ENCODE data around the gene MRPL9. TPM values are rescaled to one million over a fixed set of nuclear protein-coding genes. Genes with fewer than 3 reads are reported as not detected.
A peak's percentile ranks its signal among the peaks of the same experiment; 100 is the strongest.
"Not testable (repeated sequence)": the region's sequence is repeated elsewhere in the genome, so short reads cannot be mapped to it uniquely, and the experiment has no call there.

The MRPL9 gene
- total RNA-seq, 2 donors from 2014 or later: 44.8 to 47.5 TPM

- intact Hi-C loops (cut with DNase I, micrococcal nuclease): no loop called here
- DNase-seq: no peak
- no peak for ATAC-seq
Measured at GRCh38 chr1:151741516-151741915, 21.8 kb downstream of the MRPL9 start.

GRCh38 chr1:151739590-151740355 is 23.5 kb downstream of the MRPL9 start:
- intact Hi-C loops (cut with DNase I, micrococcal nuclease): loop anchor here in 1 of 2 donors (5.0 to 10.0 kb wide), 3 partner anchors 145 to 295 kb away; no protein-coding TSS in a partner anchor
- peak; percentile 82 for ATAC-seq

GRCh38 chr1:151737479-151737878 is 25.8 kb downstream of the MRPL9 start:
- ATAC-seq: no peak
- DNase-seq: no peak
- intact Hi-C loops (cut with DNase I, micrococcal nuclease): loop anchor here in 1 of 2 donors (5.0 to 10.0 kb wide), 3 partner anchors 143 to 293 kb away; no protein-coding TSS in a partner anchor

More at GRCh38 chr1:151739590-151740355, 23.5 kb downstream of the MRPL9 start:
- DNase-seq: no peak

GRCh38 chr1:151737026-151737425 is 26.3 kb downstream of the MRPL9 start:
- ATAC-seq (no peak), DNase-seq (no peak)
- intact Hi-C loops (cut with DNase I, micrococcal nuclease): loop anchor here in 1 of 2 donors (5.0 to 10.0 kb wide), 3 partner anchors 142 to 292 kb away; no protein-coding TSS in a partner anchor

GRCh38 chr1:151733995-151734394 is 29.3 kb downstream of the MRPL9 start:
- not testable (repeated sequence) for DNase-seq, ATAC-seq

GRCh38 chr1:151733126-151733525 is 30.2 kb downstream of the MRPL9 start:
- DNase-seq (no peak), ATAC-seq (no peak)
- intact Hi-C loops (cut with DNase I, micrococcal nuclease): loop anchor here in 1 of 2 donors (10.0 kb wide), 2 partner anchors 138 to 288 kb away; no protein-coding TSS in a partner anchor

More at GRCh38 chr1:151733995-151734394, 29.3 kb downstream of the MRPL9 start:
- intact Hi-C loops (cut with DNase I, micrococcal nuclease): loop anchor here in 1 of 2 donors (10.0 kb wide), 2 partner anchors 139 to 289 kb away; no protein-coding TSS in a partner anchor

- intact Hi-C loops (cut with DNase I, micrococcal nuclease): loop anchor here in 1 of 2 donors (10.0 kb wide), 2 partner anchors 135 to 285 kb away; no protein-coding TSS in a partner anchor
- ATAC-seq (no peak), DNase-seq (no peak)
Measured at GRCh38 chr1:151729966-151730291, 33.4 kb downstream of the MRPL9 start.

GRCh38 chr1:151729157-151729965 is 33.9 kb downstream of the MRPL9 start:
- ATAC-seq (peak; percentile 82), DNase-seq (no peak)
- intact Hi-C loops (cut with DNase I, micrococcal nuclease): no loop called here

GRCh38 chr1:151728151-151729054 is 34.9 kb downstream of the MRPL9 start:
- ATAC-seq: no peak
- DNase-seq: no peak
- intact Hi-C loops (cut with DNase I, micrococcal nuclease): no loop called here

GRCh38 chr1:151723726-151724370 is 39.4 kb downstream of the MRPL9 start:
- peak; percentile 18 for ATAC-seq
- intact Hi-C loops (cut with DNase I, micrococcal nuclease): no loop called here
- no peak for DNase-seq

GRCh38 chr1:151721788-151722510 is 41.3 kb downstream of the MRPL9 start:
- no peak for ATAC-seq
- intact Hi-C loops (cut with DNase I, micrococcal nuclease): no loop called here

GRCh38 chr1:151720974-151721787 is 42.1 kb downstream of the MRPL9 start, which contains the start of gene RIIAD1:
Gene RIIAD1 (plus strand): TSS chr1:151721522. CDS start chr1:151721537, 15 bp downstream.
- peak in 1 of 2 donors; percentile 48 for DNase-seq
- ATAC-seq: peak; percentile 73
- intact Hi-C loops (cut with DNase I, micrococcal nuclease): no loop called here

More at GRCh38 chr1:151721788-151722510, 41.3 kb downstream of the MRPL9 start:
- no peak for DNase-seq

GRCh38 chr1:151720554-151720953 is 42.7 kb downstream of the MRPL9 start:
- ATAC-seq (peak; percentile 66), DNase-seq (no peak)
- intact Hi-C loops (cut with DNase I, micrococcal nuclease): no loop called here

- intact Hi-C loops (cut with DNase I, micrococcal nuclease): no loop called here
- no peak for ATAC-seq
Measured at GRCh38 chr1:151720125-151720524, 43.2 kb downstream of the MRPL9 start.

GRCh38 chr1:151718666-151719065 is 44.6 kb downstream of the MRPL9 start:
- DNase-seq (no peak), ATAC-seq (no peak)
- intact Hi-C loops (cut with DNase I, micrococcal nuclease): no loop called here

More at GRCh38 chr1:151720125-151720524, 43.2 kb downstream of the MRPL9 start:
- no peak for DNase-seq

- intact Hi-C loops (cut with DNase I, micrococcal nuclease): no loop called here
- ATAC-seq: no peak
Measured at GRCh38 chr1:151718011-151718431, 45.3 kb downstream of the MRPL9 start.

More at GRCh38 chr1:151718011-151718431, 45.3 kb downstream of the MRPL9 start:
- no peak for DNase-seq
